Keratinocyte (primary cell): ENCODE results near the gene MPO. TPM values are rescaled to one million over a fixed set of nuclear protein-coding genes. Genes with fewer than 3 reads are reported as not detected.

ENCODE experiments used
- DNase-seq: peaks from one replicate; pipeline ENCODE4 v3.0.0-alpha.2; 2011; ENCODE audit warnings: low read depth, missing footprints, low spot score
- FAIRE-seq: peaks from 2 replicates; lab custom pipeline; 2011; peaks lifted over from hg19 to GRCh38; lab: Jason Lieb, UNC
- H2AFZ ChIP-seq: 2 replicates; pipeline ENCODE4 v1.6.0; 2012; ENCODE audit warnings: low read length, control low read depth, inconsistent platforms; ENCODE audit not compliant: control insufficient read depth
- H3K27ac ChIP-seq: 2 replicates; pipeline ENCODE4 v1.5.1; 2011; ENCODE audit warnings: low read length; ENCODE audit not compliant: control insufficient read depth, insufficient read depth
- H3K27me3 ChIP-seq: 3 replicates; pipeline ENCODE4 v1.6.0; 2011; ENCODE audit warnings: low read length; ENCODE audit not compliant: control insufficient read depth, insufficient read depth; ENCODE audit errors: extremely low read depth
- H3K36me3 ChIP-seq, 2 experiments: 2 replicates in 1 of 2; 3 replicates in 1 of 2; pipeline ENCODE4 v1.5.1; 2011; ENCODE audit warnings: low read length in 2 of 2, mild to moderate bottlenecking in 1 of 2; ENCODE audit not compliant: control insufficient read depth in 2 of 2, insufficient read depth in 2 of 2; ENCODE audit errors: extremely low read depth in 1 of 2
- H3K4me1 ChIP-seq: 3 replicates; pipeline ENCODE4 v1.5.1; 2011; ENCODE audit warnings: low read length; ENCODE audit not compliant: control insufficient read depth, insufficient read depth; ENCODE audit errors: extremely low read depth
- H3K4me2 ChIP-seq: 3 replicates; pipeline ENCODE4 v1.6.0; 2011; ENCODE audit warnings: low read depth, low read length; ENCODE audit not compliant: control insufficient read depth, insufficient read depth; ENCODE audit errors: extremely low read depth
- H3K4me3 ChIP-seq, 3 experiments: fragments of 200-600 bp in 1 of 3; sonication (generic) in 1 of 3; 2 replicates in 2 of 3; 3 replicates in 1 of 3; pipeline ENCODE4 v1.5.1; 2011 to 2016; ENCODE audit warnings: low read length in 3 of 3, mild to moderate bottlenecking in 3 of 3, control low read depth in 2 of 3, inconsistent platforms in 1 of 3, low read depth in 1 of 3, mixed read lengths in 1 of 3, mixed run types in 1 of 3, moderate library complexity in 1 of 3; ENCODE audit not compliant: control insufficient read depth in 2 of 3, insufficient read depth in 2 of 3; ENCODE audit errors: extremely low read depth in 1 of 3
- H3K79me2 ChIP-seq: 2 replicates; pipeline ENCODE4 v1.6.0; 2012; ENCODE audit warnings: low read length; ENCODE audit not compliant: control insufficient read depth, insufficient read depth
- H3K9ac ChIP-seq: 3 replicates; pipeline ENCODE4 v1.6.0; 2011; ENCODE audit warnings: low read length; ENCODE audit not compliant: control insufficient read depth, insufficient read depth; ENCODE audit errors: extremely low read depth
- H3K9me1 ChIP-seq: 3 replicates; pipeline ENCODE4 v1.6.0; 2011; ENCODE audit warnings: low read length; ENCODE audit not compliant: control insufficient read depth, insufficient read depth; ENCODE audit errors: extremely low read depth
- H3K9me3 ChIP-seq: 2 replicates; pipeline ENCODE4 v1.5.1; 2012; ENCODE audit warnings: low read depth, low read length; ENCODE audit not compliant: control insufficient read depth
- H4K20me1 ChIP-seq: 3 replicates; pipeline ENCODE4 v1.6.0; 2011; ENCODE audit warnings: low read length; ENCODE audit not compliant: control insufficient read depth, insufficient read depth; ENCODE audit errors: extremely low read depth
- CTCF ChIP-seq, 3 experiments: IDR thresholded peaks in 1 of 3; conservative IDR thresholded peaks in 1 of 3; optimal IDR thresholded peaks in 1 of 3; 2 replicates in 2 of 3; 3 replicates in 1 of 3; pipeline versions ENCODE3 to v1.5.1; 2011; ENCODE audit warnings: low read length in 3 of 3, mild to moderate bottlenecking in 3 of 3, moderate library complexity in 2 of 3, control low read depth in 1 of 3, inconsistent platforms in 1 of 3; ENCODE audit not compliant: insufficient read depth in 2 of 3; ENCODE audit errors: extremely low read depth in 1 of 3
- EZH2 ChIP-seq: IDR thresholded peaks from one replicate; pipeline ENCODE4 v1.6.1; 2012; ENCODE audit warnings: inconsistent platforms, mild to moderate bottlenecking, low read length, moderate library complexity
- dilution Hi-C: fragments of 300-500 bp; cut with MboI; formaldehyde crosslinking; loops from one replicate; pipeline ENCODE4 v1.7.0; 2020; ENCODE audit warnings: low sequenced_read_pairs; ENCODE audit not compliant: extremely low pct_ligation_motif_present
- polyA plus RNA-seq, 5 experiments: library from polyadenylated mRNA; depleted of rRNA in 3 of 5; stranded (reverse) in 3 of 5; stranded (forward) in 1 of 5; unstranded in 1 of 5; fragments of >200 nt; gene quantifications; 1 replicate in 1 of 5; 2 replicates in 3 of 5; 3 replicates in 1 of 5; pipeline versions ENCODE4 v1.2.1 to v1.2.3, GENCODE V29; 2011 to 2012; ENCODE audit warnings: missing spikeins in 2 of 5, low read depth in 1 of 5, low replicate concordance in 1 of 5

MPO gene
- polyA plus RNA-seq, 1 donor (not counting 4 experiments of a cell fraction or from before 2014, with no cell fraction given) = not detected

- FAIRE-seq = no peak
- Histone ChIP-seq H3K36me3 (no peaks in the 10 kb centered on the region), H3K4me2 (no peak overlapping the region), H4K20me1 (no peaks in the 10 kb centered on the region), H3K4me3 (no peak overlapping the region), H3K9me1 (no peaks in the 10 kb centered on the region), H3K9ac (no peak overlapping the region), H3K27ac (no peak overlapping the region), H3K27me3 (peaks cover 30% of the 10 kb centered on the region), H3K79me2 (no peaks in the 10 kb centered on the region), H3K9me3 (no peaks in the 10 kb centered on the region), H2AFZ (no peak overlapping the region), H3K4me1 (no peaks in the 10 kb centered on the region)
- DNase-seq = no peak
- dilution Hi-C loops = loop anchor here (25.0 kb wide), 1 partner anchor 162 kb away; no protein-coding TSS in a partner anchor
- no peak for TF ChIP-seq EZH2
- TF ChIP-seq CTCF (optimal IDR thresholded peaks at IDR 0.05 in 1 of 3, IDR thresholded peaks at IDR 0.05 in 1 of 3, conservative IDR thresholded peaks at IDR 0.05 in 1 of 3; ENCODE audit: extremely low read depth in 1 of 3, insufficient read depth in 2 of 3, low read length in 3 of 3) = no peak
Measured at GRCh38 chr17:58275417-58275816, 5.3 kb downstream of the MPO start.

DNA sequence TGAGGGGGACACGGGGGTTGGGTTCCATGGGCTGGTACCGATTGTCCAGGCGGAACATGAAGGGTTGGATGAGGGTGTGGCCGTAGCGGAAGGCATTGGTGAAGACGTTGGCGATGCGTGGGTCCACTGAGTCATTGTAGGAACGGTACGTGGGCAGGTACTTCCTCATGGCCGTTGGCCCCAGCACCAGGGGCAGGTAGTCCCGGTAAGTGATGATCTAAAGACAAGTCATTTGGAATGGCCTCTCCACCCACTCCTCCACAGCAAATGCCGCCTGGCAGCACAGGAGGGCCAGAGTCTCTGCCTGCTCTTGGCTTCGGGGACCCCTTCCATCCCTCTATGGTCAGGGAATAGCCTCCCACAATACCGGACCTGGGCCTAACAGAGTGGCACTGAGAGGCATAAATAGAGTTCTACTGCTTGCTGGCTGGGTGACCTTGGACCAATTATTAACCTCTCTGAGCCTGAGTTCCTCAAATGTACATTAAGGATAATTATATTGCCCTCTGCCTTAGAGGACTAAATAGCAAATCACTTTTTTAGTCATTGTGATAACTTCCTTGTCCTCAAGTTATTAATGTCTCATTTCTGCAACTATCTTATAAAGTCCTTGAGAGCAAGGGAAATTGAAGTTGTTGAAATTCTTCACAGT lies 7.2 kb downstream of the MPO start:
- Histone ChIP-seq H3K27me3 (peaks cover 12% of the 10 kb centered on the region), H3K4me3 (no peak overlapping the region), H3K9me1 (no peaks in the 10 kb centered on the region), H3K4me1 (no peaks in the 10 kb centered on the region), H3K36me3 (no peaks in the 10 kb centered on the region), H3K9ac (no peak overlapping the region), H2AFZ (no peak overlapping the region), H3K4me2 (no peak overlapping the region), H3K9me3 (no peaks in the 10 kb centered on the region), H4K20me1 (no peaks in the 10 kb centered on the region), H3K79me2 (no peaks in the 10 kb centered on the region), H3K27ac (no peak overlapping the region)
- no peak for TF ChIP-seq CTCF (optimal IDR thresholded peaks at IDR 0.05 in 1 of 3, IDR thresholded peaks at IDR 0.05 in 1 of 3, conservative IDR thresholded peaks at IDR 0.05 in 1 of 3; ENCODE audit: extremely low read depth in 1 of 3, insufficient read depth in 2 of 3, low read length in 3 of 3)
- TF ChIP-seq EZH2 = no peak
- no peak for DNase-seq
- dilution Hi-C loops = no loop called here
- no peak for FAIRE-seq
